ENCODE results near the gene SLCO6A1. TPM values are rescaled to one million over a fixed set of nuclear protein-coding genes. Genes with fewer than 3 reads are reported as not detected.
"Not testable (repeated sequence)": the region's sequence is repeated elsewhere in the genome, so short reads cannot be mapped to it uniquely, and the experiment has no call there.

The SLCO6A1 gene, protein sequence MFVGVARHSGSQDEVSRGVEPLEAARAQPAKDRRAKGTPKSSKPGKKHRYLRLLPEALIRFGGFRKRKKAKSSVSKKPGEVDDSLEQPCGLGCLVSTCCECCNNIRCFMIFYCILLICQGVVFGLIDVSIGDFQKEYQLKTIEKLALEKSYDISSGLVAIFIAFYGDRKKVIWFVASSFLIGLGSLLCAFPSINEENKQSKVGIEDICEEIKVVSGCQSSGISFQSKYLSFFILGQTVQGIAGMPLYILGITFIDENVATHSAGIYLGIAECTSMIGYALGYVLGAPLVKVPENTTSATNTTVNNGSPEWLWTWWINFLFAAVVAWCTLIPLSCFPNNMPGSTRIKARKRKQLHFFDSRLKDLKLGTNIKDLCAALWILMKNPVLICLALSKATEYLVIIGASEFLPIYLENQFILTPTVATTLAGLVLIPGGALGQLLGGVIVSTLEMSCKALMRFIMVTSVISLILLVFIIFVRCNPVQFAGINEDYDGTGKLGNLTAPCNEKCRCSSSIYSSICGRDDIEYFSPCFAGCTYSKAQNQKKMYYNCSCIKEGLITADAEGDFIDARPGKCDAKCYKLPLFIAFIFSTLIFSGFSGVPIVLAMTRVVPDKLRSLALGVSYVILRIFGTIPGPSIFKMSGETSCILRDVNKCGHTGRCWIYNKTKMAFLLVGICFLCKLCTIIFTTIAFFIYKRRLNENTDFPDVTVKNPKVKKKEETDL
- total RNA-seq (2014; rRNA removed): not detected in 2 replicates
- polyA plus RNA-seq (2012): not detected

- no peak for DNase-seq (ENCODE audit: low read depth)
Measured at GRCh38 chr5:102498271-102499034, at the start of gene SLCO6A1. SLCO6A1 (minus strand) TSS chr5:102499001; CDS start chr5:102498844, 157 bp downstream.

GRCh38 chr5:102547141-102548035 lies 48.6 kb upstream of the SLCO6A1 start:
- no peak for DNase-seq (ENCODE audit: low read depth)

DNA sequence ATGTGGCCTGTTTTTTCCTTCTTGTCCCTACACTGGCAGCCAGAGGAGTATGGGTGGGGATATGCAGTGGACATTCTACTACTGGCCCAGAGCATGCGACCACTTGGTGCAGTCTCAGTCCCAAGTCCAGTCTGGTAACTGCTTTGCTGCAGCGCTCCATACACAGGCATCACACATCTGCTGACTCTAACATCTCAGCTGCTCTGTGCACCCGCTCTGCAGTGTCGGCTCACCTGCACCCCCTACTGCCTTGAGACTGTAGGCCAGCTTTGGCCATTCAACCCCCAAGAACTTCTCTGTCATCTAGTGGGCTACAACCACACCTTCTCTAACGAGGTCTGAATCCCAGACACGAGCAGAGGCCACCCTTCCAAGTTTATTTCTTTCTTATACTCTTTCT lies 46.4 kb upstream of the SLCO6A1 start:
- DNase-seq (ENCODE audit: low read depth): no peak

DNA sequence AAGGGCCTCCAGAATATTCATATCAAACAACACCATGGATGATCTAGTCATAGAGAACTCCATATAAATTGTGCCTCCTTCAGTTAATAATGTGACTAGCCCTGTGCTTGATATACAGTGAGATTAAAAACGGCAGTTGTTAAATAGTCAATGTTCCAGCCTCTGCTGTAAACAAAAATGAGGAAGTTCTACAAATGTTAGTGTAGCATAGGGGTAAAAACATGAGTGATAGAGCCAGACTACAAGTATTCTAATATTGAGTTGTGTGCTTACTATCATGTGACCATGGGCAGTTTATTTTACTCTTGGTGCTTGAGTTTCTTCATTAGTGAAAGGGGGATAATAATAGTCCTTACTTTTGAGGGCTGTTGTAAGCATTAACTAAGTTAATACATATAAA lies 43.3 kb upstream of the SLCO6A1 start:
- DNase-seq (ENCODE audit: low read depth): no peak

- peak; percentile 7 for DNase-seq (ENCODE audit: low read depth)
Measured at GRCh38 chr5:102539996-102540728, 41.4 kb upstream of the SLCO6A1 start.

DNA sequence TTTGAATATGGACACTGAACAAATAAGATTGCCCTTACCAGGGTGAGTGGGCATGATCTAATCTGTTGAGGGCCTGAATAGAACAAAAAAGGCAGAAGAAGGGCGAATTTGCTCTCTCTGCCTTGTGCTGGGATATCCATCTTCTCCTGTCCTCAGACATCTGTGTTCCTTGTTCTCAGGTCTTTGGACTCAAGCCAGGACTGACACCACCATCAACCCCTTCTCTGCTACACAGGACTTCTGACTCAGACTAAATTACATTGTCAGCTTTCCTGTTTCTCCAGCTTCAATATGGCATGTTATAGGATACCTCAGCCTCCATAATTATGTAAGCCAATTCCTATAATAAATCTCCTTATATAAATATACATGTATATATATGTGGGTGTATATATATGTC lies 40.8 kb upstream of the SLCO6A1 start:
- DNase-seq (ENCODE audit: low read depth): peak; percentile 45

DNA sequence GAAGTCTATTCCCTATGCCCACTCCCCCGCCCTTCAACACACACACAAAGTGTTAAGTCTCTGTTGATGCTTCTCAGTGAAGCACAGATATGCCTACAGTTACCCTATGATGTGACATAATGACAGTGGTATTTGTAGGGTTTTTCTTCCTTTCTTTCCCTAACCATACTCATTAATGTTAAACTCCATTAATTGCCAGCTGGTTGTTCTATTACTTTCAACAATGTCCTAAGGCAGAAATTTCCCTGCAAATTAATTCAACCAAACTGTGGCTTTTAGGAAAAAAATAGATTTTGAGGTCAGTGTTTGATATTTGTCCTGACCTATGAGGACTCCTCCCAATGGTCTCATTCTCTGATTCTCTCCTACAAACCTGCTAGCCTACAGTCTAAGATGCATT lies 38.2 kb upstream of the SLCO6A1 start:
- no peak for DNase-seq (ENCODE audit: low read depth)

DNA sequence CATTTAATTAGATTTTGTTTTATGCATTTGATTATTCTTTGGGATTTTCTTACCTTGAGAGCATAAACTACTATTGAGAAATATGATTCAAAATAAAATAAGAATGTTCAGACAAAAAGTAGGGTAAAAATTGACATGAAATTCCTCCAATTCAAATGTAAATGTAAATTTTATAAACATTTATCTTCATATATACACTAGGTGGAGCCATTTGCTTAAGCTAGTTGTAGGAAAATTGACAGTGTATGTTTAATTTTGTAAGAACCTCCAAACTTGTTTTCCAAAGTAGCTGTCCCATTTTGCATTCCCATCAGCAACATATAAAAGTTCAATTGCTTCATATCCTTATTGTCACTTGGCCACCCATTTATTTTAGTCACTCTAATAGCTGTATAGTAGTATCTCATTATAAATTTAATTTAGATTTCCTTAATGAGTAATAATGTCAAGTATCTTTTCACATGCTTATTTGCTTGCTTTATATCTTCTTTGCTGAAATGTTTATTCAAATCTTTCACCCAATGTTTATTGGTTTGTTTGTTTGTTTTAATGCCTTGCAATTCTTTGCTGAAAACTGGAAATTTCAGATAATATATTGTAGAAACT lies 37.6 kb upstream of the SLCO6A1 start:
- peak; percentile 18 for DNase-seq (ENCODE audit: low read depth)

DNA sequence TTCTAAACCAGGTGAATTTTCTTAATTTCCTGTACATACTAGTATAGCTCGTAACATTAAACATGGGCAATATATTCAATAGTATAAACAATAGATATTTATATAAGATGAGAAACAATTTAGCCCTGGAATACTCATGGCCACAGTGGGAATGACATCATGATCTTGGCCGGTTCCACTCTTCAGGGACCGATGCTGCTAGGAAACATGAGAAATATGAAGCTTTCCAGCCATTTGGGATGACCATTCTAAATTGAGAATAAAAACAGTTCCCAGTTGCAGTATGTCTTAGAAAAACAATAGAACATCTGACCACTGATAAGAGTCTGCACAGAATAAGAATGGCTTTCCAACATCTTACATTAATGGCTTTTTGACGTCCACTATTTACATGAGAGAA lies 33.3 kb upstream of the SLCO6A1 start:
- peak; percentile 47 for DNase-seq (ENCODE audit: low read depth)

GRCh38 chr5:102531506-102531905 lies 32.7 kb upstream of the SLCO6A1 start:
- DNase-seq (ENCODE audit: low read depth): peak; percentile 9

DNA sequence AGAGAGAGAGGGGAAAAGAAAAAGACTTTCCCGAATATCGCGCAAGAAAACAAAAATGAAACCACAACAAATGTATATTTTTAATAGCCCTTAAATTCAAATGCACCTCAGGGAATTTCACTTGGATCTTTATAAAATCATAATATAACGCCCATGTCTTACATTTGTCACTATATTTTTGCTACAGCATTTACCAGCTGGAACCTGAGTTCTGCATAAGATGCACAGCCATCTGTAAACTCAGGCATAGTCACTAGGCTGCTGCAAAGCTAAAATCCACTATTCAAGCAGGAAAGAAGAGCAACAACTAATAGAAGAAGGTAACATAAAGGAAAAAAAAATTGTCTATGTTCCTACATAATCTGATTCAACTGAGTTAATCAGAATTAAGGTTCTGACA lies 30.6 kb upstream of the SLCO6A1 start:
- no peak for DNase-seq (ENCODE audit: low read depth)

GRCh38 chr5:102529031-102529430 lies 30.2 kb upstream of the SLCO6A1 start:
- DNase-seq (ENCODE audit: low read depth): no peak

DNA sequence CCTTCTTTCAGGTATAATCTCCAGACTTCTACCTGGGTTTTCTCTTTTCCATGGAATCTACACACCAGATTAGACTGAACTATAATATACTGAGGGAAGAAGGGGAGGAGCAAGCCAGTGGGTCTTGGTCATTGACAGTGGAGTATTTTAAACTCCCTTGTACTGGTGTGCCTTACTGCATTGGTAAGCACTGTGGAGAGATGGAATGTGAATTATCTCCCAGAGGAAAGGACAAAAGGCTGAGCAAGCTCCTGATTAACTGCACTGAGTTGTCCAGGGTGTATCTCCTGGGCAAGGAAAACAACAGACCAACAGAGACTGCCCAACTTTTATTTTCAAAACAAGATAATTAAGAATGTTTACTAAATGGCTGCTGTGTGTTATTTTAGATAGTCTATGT lies 29.8 kb upstream of the SLCO6A1 start:
- peak; percentile 49 for DNase-seq (ENCODE audit: low read depth)

DNA sequence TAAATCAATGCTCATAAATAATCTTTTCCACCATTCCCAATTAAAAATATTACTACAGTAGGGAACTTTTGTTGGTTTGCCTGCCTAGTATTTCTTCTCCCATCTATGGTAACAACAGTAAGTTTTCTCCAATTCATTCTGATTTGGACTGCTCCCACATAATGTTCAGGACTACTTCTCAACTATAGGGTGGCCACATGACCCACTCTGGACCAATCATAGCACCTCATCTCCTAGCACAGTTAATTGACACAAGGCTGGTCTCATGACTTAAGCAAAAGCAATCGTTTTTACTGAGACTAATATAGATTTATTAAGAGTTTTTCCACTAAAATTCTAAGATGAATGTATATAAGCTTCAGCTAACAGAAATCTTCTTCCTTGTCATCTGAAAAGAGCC lies 28.7 kb upstream of the SLCO6A1 start:
- no peak for DNase-seq (ENCODE audit: low read depth)

DNA sequence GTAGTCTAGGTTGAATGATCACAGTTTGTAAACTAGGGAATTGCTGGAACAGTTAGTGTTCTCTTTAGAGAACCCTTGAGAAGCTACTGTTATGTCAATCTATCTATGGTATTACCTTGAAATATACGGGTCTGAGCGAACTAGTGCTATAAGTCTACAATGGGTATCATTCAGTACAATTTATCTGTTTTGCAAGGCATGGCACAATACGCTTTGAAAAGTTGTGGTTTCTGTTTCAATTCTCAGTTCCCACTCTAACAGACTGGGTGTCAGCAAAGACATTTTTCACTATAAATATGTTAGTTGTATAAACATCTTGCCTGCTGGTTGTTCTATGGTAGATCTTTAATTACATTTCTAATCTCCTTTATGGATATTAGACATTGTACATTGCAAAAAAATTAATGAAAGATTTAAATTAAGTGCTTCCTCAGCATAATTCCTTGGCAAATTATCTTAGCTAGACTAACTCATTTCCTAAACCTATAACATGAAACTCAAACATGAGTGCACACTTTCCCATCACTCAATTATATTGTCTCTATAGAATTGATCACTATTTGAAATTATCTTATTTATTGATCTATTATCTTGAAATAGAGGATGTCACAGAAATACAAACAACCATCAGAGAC lies 24.9 kb upstream of the SLCO6A1 start:
- no peak for DNase-seq (ENCODE audit: low read depth)

DNA sequence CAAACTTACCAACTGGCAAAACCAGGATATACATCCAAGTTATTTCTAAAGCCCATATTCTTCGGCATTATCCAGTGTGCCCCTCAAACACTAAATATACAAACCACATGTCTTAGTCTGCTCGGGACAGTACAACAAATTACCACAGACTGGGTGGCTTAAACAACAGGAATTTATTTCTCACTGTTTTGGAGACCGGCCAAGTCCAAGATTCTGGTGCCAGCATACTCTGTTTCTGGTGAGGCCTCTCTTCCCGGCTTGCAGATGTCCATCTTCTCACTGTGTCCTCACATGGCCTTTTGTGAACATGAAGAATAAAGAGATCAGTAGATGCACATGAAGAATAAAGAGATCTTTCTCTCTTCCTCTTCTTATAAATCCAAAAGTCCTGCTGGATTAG lies 12.9 kb upstream of the SLCO6A1 start:
- peak; percentile 74 for DNase-seq (ENCODE audit: low read depth)

- DNase-seq (ENCODE audit: low read depth): not testable (repeated sequence)
Measured at GRCh38 chr5:102491261-102491914, 7.4 kb downstream of the SLCO6A1 start.

- peak; percentile 22 for DNase-seq (ENCODE audit: low read depth)
Measured at GRCh38 chr5:102483736-102484135, 15.1 kb downstream of the SLCO6A1 start.
